ENCODE data around the gene CNGB1.

Gene CNGB1

GRCh38 chr16:57844416-57845030 lies 126.4 kb downstream of the CNGB1 start:
- no peaks in the 10 kb centered on the region for H3K9me2 ChIP-seq (replicated peaks; ENCODE audit: low read depth, low read length)
- H3K9me3 ChIP-seq (ENCODE audit: insufficient read depth, low read depth, low read length), result no peaks in the 10 kb centered on the region
- TF ChIP-seq, protein P1, sequence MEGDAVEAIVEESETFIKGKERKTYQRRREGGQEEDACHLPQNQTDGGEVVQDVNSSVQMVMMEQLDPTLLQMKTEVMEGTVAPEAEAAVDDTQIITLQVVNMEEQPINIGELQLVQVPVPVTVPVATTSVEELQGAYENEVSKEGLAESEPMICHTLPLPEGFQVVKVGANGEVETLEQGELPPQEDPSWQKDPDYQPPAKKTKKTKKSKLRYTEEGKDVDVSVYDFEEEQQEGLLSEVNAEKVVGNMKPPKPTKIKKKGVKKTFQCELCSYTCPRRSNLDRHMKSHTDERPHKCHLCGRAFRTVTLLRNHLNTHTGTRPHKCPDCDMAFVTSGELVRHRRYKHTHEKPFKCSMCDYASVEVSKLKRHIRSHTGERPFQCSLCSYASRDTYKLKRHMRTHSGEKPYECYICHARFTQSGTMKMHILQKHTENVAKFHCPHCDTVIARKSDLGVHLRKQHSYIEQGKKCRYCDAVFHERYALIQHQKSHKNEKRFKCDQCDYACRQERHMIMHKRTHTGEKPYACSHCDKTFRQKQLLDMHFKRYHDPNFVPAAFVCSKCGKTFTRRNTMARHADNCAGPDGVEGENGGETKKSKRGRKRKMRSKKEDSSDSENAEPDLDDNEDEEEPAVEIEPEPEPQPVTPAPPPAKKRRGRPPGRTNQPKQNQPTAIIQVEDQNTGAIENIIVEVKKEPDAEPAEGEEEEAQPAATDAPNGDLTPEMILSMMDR (conservative IDR thresholded peaks at IDR 0.05; ENCODE audit: low read length), result no peak
- no peak for TF ChIP-seq EZH2phosphoT487 (IDR thresholded peaks at IDR 0.05; ENCODE audit: borderline replicate concordance)
- H3F3A ChIP-seq (ENCODE audit: low read depth), result no peaks in the 10 kb centered on the region
- H3K79me2 ChIP-seq (ENCODE audit: insufficient read depth, low read length), result no peaks in the 10 kb centered on the region
- no peak overlapping the region for H2AFZ ChIP-seq (ENCODE audit: low read length)
- no peak overlapping the region for H3K9ac ChIP-seq (ENCODE audit: low read depth, low read length, poor library complexity, severe bottlenecking)
- no peak overlapping the region for H3K4me2 ChIP-seq (ENCODE audit: low read depth, low read length, poor library complexity, severe bottlenecking)
- H3K36me3 ChIP-seq (ENCODE audit: insufficient read depth, low read length), result no peaks in the 10 kb centered on the region
- H4K20me1 ChIP-seq (ENCODE audit: insufficient read depth, low read length, poor library complexity, severe bottlenecking), result no peaks in the 10 kb centered on the region
- no peaks in the 10 kb centered on the region for H3K27me3 ChIP-seq (ENCODE audit: insufficient read depth, low read length, poor library complexity, severe bottlenecking)
- no peaks in the 10 kb centered on the region for H3K4me1 ChIP-seq (ENCODE audit: insufficient read depth, low read length, poor library complexity, severe bottlenecking)
- no peak overlapping the region for H3K4me3 ChIP-seq (ENCODE audit: low read length, poor library complexity, severe bottlenecking)

- Histone ChIP-seq H4K20me1 (ENCODE audit: insufficient read depth, low read length, poor library complexity, severe bottlenecking) (no peaks in the 10 kb centered on the region), H2AFZ (ENCODE audit: low read length) (no peak overlapping the region), H3K27me3 (ENCODE audit: insufficient read depth, low read length, poor library complexity, severe bottlenecking) (no peaks in the 10 kb centered on the region), H3K9me2 (replicated peaks; ENCODE audit: low read depth, low read length) (no peaks in the 10 kb centered on the region), H3K4me1 (ENCODE audit: insufficient read depth, low read length, poor library complexity, severe bottlenecking) (no peaks in the 10 kb centered on the region), H3K36me3 (ENCODE audit: insufficient read depth, low read length) (no peaks in the 10 kb centered on the region), H3K4me3 (ENCODE audit: low read length, poor library complexity, severe bottlenecking) (no peak overlapping the region), H3K9ac (ENCODE audit: low read depth, low read length, poor library complexity, severe bottlenecking) (no peak overlapping the region), H3F3A (ENCODE audit: low read depth) (no peaks in the 10 kb centered on the region), H3K79me2 (ENCODE audit: insufficient read depth, low read length) (no peaks in the 10 kb centered on the region), H3K4me2 (ENCODE audit: low read depth, low read length, poor library complexity, severe bottlenecking) (no peak overlapping the region), H3K9me3 (ENCODE audit: insufficient read depth, low read depth, low read length) (no peaks in the 10 kb centered on the region)
- no peak for TF ChIP-seq EZH2phosphoT487 (IDR thresholded peaks at IDR 0.05; ENCODE audit: borderline replicate concordance)
- TF ChIP-seq, protein P1 (conservative IDR thresholded peaks at IDR 0.05; ENCODE audit: low read length), result no peak
These were observed 127.5 kb downstream of the CNGB1 start for GRCh38 chr16:57843400-57843799.

GRCh38 chr16:57842601-57843000 lies 128.3 kb downstream of the CNGB1 start:
- Histone ChIP-seq H3K36me3 (ENCODE audit: insufficient read depth, low read length) (no peaks in the 10 kb centered on the region), H3K4me2 (ENCODE audit: low read depth, low read length, poor library complexity, severe bottlenecking) (no peak overlapping the region), H3K9me3 (ENCODE audit: insufficient read depth, low read depth, low read length) (no peaks in the 10 kb centered on the region), H4K20me1 (ENCODE audit: insufficient read depth, low read length, poor library complexity, severe bottlenecking) (no peaks in the 10 kb centered on the region), H3F3A (ENCODE audit: low read depth) (no peaks in the 10 kb centered on the region), H3K9ac (ENCODE audit: low read depth, low read length, poor library complexity, severe bottlenecking) (no peak overlapping the region), H3K4me1 (ENCODE audit: insufficient read depth, low read length, poor library complexity, severe bottlenecking) (no peaks in the 10 kb centered on the region), H3K27me3 (ENCODE audit: insufficient read depth, low read length, poor library complexity, severe bottlenecking) (no peaks in the 10 kb centered on the region), H3K79me2 (ENCODE audit: insufficient read depth, low read length) (no peaks in the 10 kb centered on the region), H2AFZ (ENCODE audit: low read length) (no peak overlapping the region), H3K4me3 (ENCODE audit: low read length, poor library complexity, severe bottlenecking) (no peak overlapping the region), H3K9me2 (replicated peaks; ENCODE audit: low read depth, low read length) (no peaks in the 10 kb centered on the region)
- TF ChIP-seq EZH2phosphoT487 (IDR thresholded peaks at IDR 0.05; ENCODE audit: borderline replicate concordance), result no peak
- TF ChIP-seq, protein P1 (conservative IDR thresholded peaks at IDR 0.05; ENCODE audit: low read length), result no peak

Data from Loucy (cell line).